Esophagus mucosa (tissue), 1 donor: Measurements from ENCODE around the gene CADPS. TPM values are rescaled to one million over a fixed set of nuclear protein-coding genes. Genes with fewer than 3 reads are reported as not detected.

Experiments used
- ATAC-seq: fragments of 200-7000 bp; cut with Tn5 transposase; one replicate; pipeline ENCODE4 v1.9.1; 2020
- total RNA-seq: library from RNA; stranded (reverse); gene quantifications from one replicate; pipeline ENCODE4 v1.2.4, GENCODE V29; 2023
- donor health status: DM: yes; HTN: yes; CAD: no.

Gene CADPS
- total RNA-seq, 1 donor from 2014 or later, result 0.08 TPM

DNA sequence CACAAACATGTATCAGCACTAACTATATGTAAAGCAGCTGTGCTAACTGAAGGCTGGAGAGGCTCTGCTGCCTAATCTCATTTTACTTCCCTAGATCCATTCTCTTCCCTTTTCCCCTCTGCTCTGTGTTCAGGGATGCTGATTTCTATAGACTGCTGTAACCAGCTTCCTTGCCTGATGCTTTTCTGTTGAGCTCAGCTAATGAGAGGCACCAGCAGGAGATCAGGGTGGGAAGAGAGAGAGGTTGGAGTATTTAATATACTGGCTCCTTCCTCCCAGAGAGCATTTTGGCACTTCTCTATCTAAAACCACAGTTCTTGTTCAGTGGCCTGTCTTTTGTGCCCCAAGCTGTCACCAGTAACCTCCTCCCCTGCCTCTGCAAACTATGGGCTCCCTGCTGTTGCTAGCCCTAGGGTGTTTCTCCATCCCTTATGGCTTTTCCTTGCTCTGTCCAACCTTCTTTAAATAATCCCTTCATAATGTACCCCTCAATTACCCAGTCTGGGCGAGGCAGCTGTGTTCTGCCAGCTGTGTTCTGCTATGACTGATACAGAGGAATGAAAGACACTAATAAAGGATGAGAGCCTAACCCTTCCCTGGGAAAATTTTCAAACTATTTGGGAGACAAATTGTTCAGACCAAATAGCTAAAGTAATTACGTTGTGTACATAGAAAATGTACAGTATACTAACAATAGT is 69.5 kb downstream of the CADPS start:
- no peak for ATAC-seq

DNA sequence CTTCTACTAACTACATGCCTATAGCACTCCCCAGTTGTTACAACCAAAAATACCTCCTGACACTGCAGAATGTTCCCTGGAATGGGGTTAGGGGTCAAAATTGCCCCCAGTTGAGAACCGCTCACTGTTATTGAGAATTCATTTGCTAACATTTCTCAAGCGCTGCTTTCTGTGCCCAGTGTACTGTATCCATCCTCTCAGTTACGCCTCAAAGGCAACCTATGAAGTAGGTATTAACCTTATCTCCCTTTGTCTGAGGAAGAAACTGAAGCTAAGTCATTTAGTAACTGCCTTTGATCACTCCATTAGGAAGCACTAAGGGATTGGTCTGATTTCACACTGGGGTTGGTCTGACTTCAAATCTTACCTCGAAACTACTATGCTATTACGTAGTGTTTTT is 70.1 kb downstream of the CADPS start:
- ATAC-seq, result no peak

DNA sequence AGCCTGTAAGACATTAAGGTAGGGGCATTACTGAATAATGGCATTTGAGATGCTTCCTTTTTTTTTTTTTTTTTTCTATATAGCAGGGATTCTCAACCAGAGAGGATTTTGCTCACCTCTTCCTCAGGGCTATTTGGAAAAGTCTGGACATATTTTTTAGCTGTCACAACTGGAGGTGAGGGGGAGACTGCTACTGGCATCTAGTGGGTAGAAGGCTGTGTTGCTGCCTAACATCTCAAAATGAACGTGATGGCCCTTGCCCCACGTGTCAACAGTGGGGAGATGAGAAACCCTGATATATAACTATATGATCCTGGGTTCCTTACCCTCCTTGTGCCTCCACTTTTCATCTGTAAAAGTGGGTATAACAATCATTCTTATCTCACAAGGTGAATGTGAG is 71.9 kb downstream of the CADPS start:
- no peak for ATAC-seq

DNA sequence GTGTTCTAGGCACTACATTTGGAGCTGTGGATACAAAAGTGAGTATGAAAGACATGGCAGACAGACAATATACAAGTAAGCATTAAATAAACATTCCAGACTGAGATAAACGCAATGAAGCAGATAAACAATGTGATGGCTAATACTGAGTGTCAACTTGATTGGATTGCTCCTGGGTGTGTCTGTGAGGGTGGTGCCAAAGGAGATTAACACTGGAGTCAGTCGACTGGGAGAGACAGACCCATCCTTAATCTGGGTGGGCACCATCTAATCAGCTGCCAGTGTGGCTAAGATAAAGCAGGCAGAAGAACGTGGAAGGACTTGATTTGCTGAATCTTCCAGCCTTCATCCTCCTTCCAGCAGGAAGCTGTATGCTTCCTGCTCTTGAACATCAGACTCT is 77.2 kb downstream of the CADPS start:
- ATAC-seq, result no peak

DNA sequence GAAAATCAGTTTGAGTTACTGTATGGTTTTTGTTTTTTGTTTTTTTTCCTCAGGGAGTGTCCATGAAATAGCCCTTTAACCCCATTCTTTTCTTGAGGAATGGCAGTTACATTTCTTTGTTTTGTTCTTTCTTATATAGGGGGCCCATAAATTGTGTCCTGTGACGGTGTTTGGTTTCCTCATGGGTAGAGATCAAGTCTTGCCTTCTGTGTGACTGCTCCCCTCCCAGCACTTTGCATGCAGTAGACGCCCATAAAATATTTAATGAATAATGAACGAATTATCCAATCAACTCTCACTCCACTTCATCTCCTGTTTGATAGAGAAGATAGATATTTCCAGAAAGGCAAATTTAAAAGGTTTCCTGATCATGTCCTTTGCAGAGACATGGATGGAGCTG is 78.1 kb downstream of the CADPS start:
- no peak for ATAC-seq

DNA sequence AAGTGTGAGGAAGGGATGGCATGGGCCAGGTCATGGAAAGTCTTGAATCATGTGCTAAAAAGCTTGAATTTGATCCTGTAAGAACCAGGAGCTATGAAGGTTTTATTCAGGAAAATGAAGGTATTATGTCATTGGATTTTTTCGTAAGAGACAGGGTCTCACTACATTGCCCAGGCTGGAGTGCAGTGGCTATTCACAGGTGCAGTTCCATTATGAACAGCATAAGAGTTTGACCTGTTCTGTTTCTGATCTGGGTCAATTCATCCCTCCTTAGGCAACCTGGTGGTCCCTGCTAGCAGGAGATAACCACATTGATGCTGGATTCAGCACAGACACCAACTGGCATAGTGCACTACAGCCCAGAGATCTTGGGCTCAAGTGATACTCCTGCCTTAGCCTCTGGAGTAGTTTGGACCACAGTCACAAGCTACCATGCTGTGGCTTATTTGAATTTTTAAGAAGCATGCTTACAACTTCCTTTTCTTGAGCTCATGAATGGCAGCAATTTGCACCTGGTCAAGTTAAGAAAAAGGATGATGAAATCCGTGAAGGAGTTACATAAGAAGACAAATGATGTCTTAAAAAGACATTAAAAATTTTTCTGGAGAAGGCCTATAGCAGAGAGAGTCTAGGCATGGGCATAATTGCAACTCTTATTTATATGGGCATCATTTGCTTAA is 79.1 kb downstream of the CADPS start:
- ATAC-seq, result no peak

DNA sequence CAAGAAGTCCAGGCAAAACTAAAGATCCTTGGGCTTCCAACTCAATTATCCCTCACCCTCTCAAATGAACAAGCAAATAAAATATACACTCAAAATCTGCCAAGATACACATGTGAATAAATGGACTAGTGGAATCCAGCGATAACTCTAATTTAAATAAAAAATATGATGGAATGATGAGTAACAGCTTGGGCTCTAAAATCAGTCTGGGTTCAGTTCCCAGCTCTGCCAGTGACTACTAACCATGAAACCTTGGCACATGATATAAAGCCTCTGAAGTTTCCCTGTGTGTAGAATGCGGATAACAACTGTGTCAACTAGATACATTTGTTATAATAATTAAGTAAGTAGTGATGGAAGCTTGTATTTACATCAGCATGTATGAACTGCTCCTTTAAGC is 81.3 kb downstream of the CADPS start:
- ATAC-seq, result no peak

DNA sequence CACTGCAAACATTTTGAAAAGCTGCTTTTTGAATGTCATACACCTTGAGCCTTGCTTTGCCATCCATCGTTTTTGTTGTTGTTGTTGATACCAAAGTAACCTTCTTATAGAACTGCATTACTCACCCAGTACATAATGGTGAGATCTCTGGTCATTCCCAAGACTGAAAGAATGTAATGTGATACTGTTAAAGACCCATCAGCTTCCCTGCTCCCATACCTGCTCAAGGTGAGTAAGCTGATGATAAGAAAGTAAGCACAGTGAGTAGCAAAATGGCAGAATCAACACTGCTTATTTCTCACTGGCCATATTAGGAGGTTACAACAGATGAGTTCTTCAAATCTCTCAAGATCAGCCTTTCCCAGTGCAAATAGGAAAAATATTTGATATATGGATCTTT is 89.8 kb downstream of the CADPS start:
- no peak for ATAC-seq

DNA sequence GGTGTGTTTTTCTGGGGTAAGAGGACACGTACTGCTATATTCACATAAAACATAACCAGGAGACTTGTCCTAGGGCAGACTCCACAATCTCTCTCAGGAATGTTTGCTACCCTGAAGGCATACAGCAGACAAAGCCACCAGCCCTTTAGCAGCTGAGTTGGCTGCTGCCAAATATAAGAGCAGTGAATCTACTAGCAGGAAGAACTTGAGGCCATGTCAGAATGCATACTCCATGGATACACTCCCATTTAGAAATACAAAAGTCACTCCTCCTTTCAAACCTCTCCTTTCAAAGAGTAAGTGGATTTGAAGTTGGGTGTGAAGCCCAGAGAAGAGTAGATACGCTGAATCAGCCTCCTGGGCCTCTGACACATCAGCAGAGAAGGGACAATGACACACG is 94.1 kb downstream of the CADPS start:
- no peak for ATAC-seq

DNA sequence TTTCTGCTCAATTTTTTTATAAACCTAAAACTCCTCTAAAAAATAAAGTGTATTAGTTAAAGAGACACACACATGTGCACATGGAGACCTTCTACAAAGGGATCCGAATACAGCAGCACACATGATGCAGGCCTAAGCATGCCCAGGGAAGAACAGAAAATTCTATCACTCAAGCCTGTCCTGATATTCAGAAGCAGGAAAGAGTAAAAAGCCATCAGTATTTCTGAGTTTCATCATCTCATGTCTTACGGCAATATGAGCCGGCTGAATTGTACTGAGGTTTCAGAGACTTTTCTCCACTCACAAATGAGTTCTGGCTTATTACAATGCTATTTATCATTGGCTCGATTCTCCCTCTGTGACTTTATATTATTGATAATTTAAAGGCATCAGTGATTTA is 97.5 kb downstream of the CADPS start:
- ATAC-seq, result no peak

DNA sequence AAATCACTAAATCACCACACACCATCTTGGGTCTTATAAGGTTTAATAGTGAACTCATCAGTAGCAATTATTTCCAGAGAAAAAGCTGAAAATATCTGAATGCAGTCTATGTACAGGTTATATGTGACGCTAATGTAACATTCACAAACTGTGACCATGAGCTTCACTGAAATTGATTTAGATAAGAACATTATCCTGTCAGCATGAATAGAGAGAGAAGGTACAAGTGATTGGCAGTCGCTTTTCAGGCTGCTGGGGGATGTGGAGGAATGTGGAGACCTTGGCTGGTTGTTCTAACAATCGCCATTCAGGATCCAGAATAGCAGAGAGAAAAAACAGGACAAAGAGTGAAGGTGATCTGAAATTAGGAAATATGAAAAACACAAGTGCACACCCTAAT is 98.1 kb downstream of the CADPS start:
- no peak for ATAC-seq

DNA sequence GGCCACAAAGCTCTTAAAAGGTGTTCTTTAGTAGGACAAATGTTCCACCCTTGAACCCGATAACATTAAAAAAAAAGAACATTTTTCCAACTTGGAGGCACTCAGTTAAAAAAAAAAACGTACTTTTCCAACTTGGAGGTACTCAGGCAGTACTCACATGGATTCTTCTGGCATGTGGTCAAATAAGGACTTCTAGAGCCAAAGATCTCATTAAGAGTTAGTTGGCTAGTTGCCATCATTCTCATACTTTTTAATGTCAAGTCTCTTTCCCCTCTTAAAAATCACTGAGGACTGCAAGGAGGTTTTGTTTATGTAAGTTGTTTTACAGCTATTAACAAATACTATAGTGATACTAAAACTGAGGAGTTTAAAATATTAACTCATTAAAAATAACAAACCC is 101.0 kb downstream of the CADPS start:
- no peak for ATAC-seq

DNA sequence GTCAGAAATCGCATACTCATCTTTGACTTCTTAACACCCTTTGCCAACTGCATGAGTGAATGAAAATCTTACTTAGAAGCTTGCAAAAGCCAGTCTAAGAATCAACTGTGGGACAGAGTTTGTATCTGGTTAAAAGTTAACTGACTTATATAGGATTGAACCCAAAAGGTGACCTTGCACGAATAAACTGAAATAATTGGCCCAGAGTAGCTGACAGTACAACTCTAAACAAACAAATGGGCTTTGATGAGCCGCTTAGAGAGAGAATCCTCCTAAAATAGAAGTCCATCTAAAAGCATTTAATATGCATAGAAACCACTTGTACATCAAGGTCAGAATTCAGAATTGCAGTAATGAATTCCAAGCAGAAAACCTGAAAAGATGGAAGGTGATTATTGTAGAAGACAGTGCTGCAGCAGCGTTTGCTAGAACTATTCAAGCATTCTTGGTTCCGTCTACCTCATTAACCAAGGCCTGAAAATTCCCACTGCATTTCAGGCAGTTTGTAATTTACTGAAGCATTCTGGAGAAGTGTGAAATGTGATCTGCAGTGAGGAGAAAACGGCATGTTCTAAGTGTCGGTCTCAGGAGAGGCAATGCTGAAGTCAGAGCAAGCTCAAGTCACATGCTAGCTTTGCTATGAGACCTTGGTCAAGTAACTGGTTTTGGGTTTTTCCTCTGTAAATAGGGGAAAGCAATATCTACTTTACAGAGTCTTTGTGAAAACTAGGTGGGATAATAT is 103.7 kb downstream of the CADPS start:
- no peak for ATAC-seq

DNA sequence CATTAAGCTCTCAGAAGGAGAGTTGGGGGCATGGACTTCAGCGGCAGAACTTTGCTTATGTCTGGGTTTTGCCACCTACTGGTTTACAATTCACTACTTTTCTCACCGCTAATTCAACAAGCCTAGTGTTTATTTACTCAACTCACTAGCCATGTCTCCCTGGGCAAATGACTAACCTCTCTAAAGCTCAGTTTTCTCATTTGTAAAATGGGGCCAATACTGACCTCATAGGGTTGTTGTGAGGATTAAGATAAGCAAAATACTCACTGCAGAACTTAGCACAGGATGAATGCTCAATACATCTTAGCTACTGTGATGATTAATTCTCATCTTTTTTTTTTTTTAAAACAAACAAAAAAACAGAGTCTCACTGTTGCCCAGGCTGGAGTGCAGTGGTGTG is 106.3 kb downstream of the CADPS start:
- ATAC-seq, result no peak

DNA sequence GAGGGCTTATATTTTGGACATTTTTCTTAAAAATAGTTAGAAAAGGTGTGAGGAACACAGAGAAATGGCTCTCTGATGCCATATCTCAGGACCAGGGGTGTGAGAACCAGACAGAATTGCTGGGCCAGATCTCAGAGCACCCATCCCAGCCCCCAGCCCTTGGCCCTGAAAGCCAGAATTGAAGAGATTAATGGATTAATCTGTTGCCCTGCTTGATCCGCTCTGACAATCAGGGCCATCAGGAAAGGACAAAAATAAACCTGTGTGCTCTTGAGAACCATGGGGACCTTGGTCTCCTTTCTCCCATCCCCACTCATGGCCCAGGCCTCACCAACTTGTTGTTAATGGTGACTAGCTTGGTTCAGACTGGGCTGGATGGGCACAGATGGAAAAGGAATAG is 113.5 kb downstream of the CADPS start:
- no peak for ATAC-seq

DNA sequence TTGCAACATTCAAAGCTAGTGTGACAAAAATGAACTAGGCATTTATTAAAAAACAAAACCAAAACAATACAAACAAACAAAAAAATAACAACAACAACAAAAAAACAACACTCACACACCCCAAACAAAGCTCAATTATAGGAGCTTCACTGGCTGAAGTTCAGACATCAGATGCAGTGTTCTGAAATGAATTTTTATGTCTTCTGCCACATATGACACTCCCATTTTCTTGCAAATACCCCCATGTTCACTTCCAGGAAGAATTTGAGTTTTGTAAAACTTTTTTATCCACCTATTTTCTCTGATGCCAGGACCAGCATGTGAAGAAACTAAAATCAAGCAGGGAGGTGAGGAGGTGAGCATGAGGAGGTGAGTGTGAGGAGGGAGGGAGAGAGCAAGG is 113.9 kb downstream of the CADPS start:
- ATAC-seq, result no peak

DNA sequence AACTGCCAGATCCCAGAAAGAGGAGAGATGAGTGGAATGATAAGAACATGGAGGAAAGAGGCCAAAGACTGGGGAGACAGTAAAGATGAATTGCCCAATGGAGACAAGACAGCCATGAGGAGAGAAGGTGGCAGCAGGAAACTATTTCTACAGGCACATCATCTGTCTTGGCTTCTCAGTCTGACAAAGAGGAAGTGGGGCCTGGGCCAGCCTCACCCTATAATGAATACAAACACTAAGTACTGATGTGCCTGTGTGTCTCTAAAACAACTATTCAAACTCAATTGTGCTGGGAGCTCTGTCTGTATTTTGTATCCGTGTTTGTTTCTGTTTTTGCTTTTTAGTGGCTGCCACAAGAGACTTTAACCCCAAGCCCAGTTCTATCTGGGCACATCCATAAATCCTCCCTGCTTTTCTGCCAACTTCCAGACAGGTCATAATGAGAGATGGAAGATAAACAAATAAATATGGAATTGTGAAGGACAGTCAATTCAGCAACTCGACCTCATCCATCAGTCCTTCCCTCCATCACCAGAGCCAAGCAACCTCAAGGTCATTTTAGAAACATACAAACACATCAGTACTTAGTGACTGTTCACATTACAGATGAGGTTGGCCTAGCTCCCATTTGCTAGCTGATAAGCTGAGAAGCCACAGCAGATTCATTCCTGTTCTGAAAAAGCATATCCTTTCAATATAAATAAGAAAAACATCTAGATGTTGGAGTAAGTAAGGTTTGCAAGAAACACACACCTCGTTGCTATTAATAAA is 116.7 kb downstream of the CADPS start:
- ATAC-seq, result no peak

DNA sequence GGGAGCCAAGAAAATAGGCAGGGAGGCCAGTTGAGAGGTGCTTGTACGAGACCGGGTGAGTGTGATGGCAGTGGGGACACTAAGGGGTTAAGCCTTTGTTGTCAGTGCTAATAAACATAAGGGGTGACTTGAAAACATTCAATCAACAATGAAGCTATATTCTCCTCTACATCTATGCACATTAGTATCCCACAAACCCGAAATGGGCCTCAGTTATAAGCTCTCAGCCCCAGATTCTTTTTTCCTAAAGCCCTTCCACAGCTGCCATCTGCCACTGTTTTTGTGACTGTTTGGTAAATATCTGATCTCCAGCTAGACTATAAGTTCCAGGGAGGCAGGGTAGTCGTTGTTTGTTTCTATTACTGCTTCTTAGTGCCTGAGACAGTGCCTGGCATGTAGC is 118.2 kb downstream of the CADPS start:
- ATAC-seq, result no peak

DNA sequence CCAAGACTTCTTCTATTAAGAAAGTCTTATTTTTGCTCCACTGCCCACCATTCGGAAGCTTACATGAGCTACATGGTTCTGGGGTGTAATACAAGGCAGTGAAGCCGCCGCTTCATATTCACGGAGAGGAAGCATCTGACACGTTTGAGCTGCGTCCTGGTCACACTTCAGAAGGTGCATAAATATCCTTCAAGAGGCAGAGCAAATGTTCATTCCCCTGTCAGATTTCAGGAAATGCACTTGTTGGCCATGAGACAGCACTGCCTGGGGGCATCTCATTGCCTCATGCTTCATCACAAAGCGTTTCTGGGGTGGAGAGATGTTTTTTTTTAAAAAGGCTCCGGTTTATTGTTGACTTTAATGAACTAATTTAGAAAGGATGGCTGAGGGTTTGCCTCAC is 119.9 kb downstream of the CADPS start:
- no peak for ATAC-seq

DNA sequence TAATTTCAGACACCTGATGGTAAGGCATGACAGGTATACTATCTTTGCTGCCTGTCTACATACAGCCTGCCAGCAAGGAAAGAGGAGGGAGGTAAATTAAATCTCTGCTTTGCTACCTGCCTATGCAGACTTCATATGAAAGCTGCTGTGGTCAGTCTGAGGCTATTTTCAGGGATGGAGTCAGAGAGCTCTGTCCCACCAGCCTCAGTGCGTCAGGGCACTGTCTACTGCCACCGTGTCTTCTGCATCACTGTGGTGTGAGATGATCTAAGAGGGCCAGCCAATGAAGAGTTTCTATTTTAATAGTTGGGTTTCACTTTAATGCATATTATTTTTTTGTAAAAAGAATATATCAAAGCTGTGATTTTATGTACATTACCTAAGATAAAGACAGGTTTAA is 125.6 kb downstream of the CADPS start:
- ATAC-seq, result no peak

DNA sequence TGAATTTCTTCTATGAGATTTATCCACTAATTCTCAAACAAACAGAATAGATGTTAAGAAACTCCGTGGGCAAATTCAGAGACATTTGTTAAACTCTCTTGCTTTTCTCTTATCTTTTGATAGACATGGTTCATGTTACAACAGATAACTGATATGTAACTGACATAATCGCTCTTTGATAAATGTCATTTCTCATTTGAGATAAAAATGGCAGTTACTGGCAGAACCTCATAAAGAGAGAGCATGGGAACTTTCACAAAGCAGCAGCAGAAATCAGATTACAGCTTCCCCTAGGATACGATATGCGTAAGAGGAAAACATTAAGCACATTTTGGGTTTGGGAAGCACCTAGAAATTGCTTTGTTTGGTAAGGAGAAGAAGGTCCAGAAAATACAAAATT is 126.1 kb downstream of the CADPS start:
- ATAC-seq, result no peak

DNA sequence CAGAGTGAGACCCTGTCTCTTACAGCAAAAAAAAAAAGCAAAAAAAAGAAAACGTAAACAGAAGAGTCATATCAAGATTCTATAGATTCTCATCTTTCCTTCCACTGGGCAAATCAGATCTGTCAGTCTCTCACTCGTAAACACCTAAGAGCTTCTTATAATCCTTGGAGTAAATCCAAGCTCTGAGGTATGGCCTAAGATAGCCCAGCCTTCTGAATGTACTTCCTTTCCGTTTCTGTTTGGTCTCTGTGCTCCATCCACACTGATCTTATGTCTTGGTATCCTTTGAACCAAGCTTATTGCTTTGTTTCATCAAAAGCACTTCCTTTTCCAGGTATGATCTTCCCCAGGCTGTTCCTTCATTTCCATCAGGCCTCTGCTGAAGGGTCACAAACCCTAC is 137.8 kb downstream of the CADPS start:
- ATAC-seq, result no peak

DNA sequence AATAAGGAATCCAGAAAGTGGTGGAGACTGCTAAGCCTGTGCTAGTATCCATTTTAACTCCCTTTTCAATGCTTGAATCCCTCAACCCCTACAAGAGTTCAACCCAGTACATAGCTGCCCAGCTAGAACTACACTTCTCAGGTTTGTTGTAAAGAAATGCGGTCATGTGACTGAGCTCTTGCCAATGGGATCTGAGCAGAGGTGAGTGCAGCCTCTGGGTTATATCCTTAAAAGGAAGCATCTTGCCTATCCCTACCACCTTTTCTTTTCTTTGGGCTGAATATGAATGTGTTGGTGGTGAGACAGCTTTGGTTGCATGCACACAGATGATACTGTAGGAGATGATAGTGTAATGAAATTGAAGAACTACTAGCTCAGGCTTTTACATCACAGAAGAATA is 139.7 kb downstream of the CADPS start:
- no peak for ATAC-seq
